CD4-positive, alpha-beta T cell treated with Interleukin-10 for 1 hour (primary cell): ENCODE results near the gene IGF1.
"Not testable (repeated sequence)": the region's sequence is repeated elsewhere in the genome, so short reads cannot be mapped to it uniquely, and the experiment has no call there.

Experiments used
- DNase-seq: peaks from one replicate; pipeline ENCODE4 v3.0.0-alpha.2; 2020

IGF1 gene

GRCh38 chr12:102379346-102380162 lies 100.8 kb downstream of the IGF1 start:
- DNase-seq: no peak

GRCh38 chr12:102376781-102377180 lies 103.6 kb downstream of the IGF1 start:
- DNase-seq: no peak

GRCh38 chr12:102376181-102376747 lies 104.1 kb downstream of the IGF1 start:
- no peak for DNase-seq

- DNase-seq: no peak
Measured at GRCh38 chr12:102374190-102374589, 106.2 kb downstream of the IGF1 start.

GRCh38 chr12:102372087-102372486 lies 108.3 kb downstream of the IGF1 start:
- DNase-seq: no peak

GRCh38 chr12:102371165-102371564 lies 109.2 kb downstream of the IGF1 start:
- DNase-seq: no peak

GRCh38 chr12:102369876-102370275 lies 110.5 kb downstream of the IGF1 start:
- no peak for DNase-seq

- no peak for DNase-seq
Measured at GRCh38 chr12:102365365-102365764, 115.0 kb downstream of the IGF1 start.

GRCh38 chr12:102364709-102365108 lies 115.7 kb downstream of the IGF1 start:
- no peak for DNase-seq

GRCh38 chr12:102356690-102357089 lies 123.7 kb downstream of the IGF1 start:
- DNase-seq: no peak

- not testable (repeated sequence) for DNase-seq
Measured at GRCh38 chr12:102354281-102354680, 126.1 kb downstream of the IGF1 start.

- no peak for DNase-seq
Measured at GRCh38 chr12:102351322-102351721, 129.0 kb downstream of the IGF1 start.

- DNase-seq: no peak
Measured at GRCh38 chr12:102350070-102350469, 130.3 kb downstream of the IGF1 start.

GRCh38 chr12:102349079-102349478 lies 131.3 kb downstream of the IGF1 start:
- no peak for DNase-seq

- DNase-seq: no peak
Measured at GRCh38 chr12:102347811-102348210, 132.6 kb downstream of the IGF1 start.
